Left lung (tissue), 10 donors: ENCODE results near the gene NRTN. TPM values are rescaled to one million over a fixed set of nuclear protein-coding genes. Genes with fewer than 3 reads are reported as not detected.

Experiments
- ATAC-seq: fragments of 200-7000 bp; cut with Tn5 transposase; one replicate; pipeline ENCODE4 v1.9.1; 2020; ENCODE audit warnings: moderate library complexity
- DNase-seq, 4 donors: peaks; one replicate each; pipeline ENCODE4 v3.0.0-alpha.2; 2013 to 2020
- H3K27ac ChIP-seq, 2 donors: fragments of 200-600 bp; sonication (generic) in 1 of 2; one replicate each; pipeline versions ENCODE4 v1.5.0 to v1.8.0; 2020 to 2021
- H3K27me3 ChIP-seq, 2 donors: fragments of 200-600 bp; sonication (generic) in 1 of 2; one replicate each; pipeline versions ENCODE4 v1.5.0 to v1.8.0; 2020 to 2021
- H3K36me3 ChIP-seq, 2 donors: fragments of 200-600 bp; sonication (generic) in 1 of 2; one replicate each; pipeline versions ENCODE4 v1.5.0 to v1.8.0; 2020 to 2021
- H3K4me1 ChIP-seq, 2 donors: fragments of 200-600 bp; one replicate each; pipeline ENCODE4 v1.8.0; 2021
- H3K4me3 ChIP-seq, 2 donors: fragments of 200-600 bp; sonication (generic) in 1 of 2; one replicate each; pipeline versions ENCODE4 v1.5.0 to v1.8.0; 2020 to 2021; ENCODE audit warnings: mild to moderate bottlenecking in 1 of 2
- H3K9me3 ChIP-seq, 2 donors: fragments of 200-600 bp; sonication (generic) in 1 of 2; one replicate each; pipeline versions ENCODE4 v1.5.0 to v1.8.0; 2020 to 2021
- CTCF ChIP-seq, 2 donors: fragments of 200-600 bp; sonication (generic) in 1 of 2; IDR thresholded peaks; one replicate each; pipeline versions ENCODE4 v1.5.0 to v1.8.0; 2021; ENCODE audit warnings: antibody characterized with exemption in 2 of 2
- intact Hi-C, 2 donors: fragments of 100-400 bp; cut with DNase I; formaldehyde crosslinking; loops; one replicate each; pipeline versions ENCODE4 v1.11.2 to v1.14.2; 2022
- polyA plus RNA-seq, 6 donors: library from polyadenylated mRNA; unstranded; fragments of 120-200 nt; gene quantifications; one replicate each; pipeline ENCODE4 v1.2.1, GENCODE V29; 2013; ENCODE audit not compliant: insufficient read length in 6 of 6
- total RNA-seq, 2 donors: library from RNA; stranded (reverse); fragmentation: NEBNext Ultra II Directional; extraction: Animal tissue kit (Norgen Biotek cat#: 25700); gene quantifications; one replicate each; pipeline ENCODE4 v1.2.1, GENCODE V29; 2021
- donor health status: DM: no; HTN: yes; CAD: no.
- donor health status: DM: no; HTN: no; CAD: no.

Gene NRTN
- total and polyA plus RNA-seq, 8 donors = 0.93 to 1.9 (median 1.5) TPM

- peak overlapping the region in 1 of 2 donors; percentile 98 for H3K27ac ChIP-seq
- intact Hi-C loops = no loop called here
- H3K4me1 ChIP-seq = peaks cover 4 to 12% of the 10 kb centered on the region in 2 donors
- H3K36me3 ChIP-seq = peaks cover 0 to 51% of the 10 kb centered on the region in 2 donors
- H3K4me3 ChIP-seq = peak overlapping the region; percentile 74 to 93
- DNase-seq (no peak), ATAC-seq (no peak)
- H3K27me3 ChIP-seq = no peaks in the 10 kb centered on the region
- H3K9me3 ChIP-seq = no peaks in the 10 kb centered on the region
- TF ChIP-seq CTCF (IDR thresholded peaks at IDR 0.05) = no peak
Measured at GRCh38 chr19:5789886-5790558, 14.8 kb upstream of the NRTN start.

- Histone ChIP-seq H3K4me3 (peak within 1 kb of the TSS; percentile 74 to 93), H3K27me3 (no peaks in the 10 kb centered on the region)
- TF ChIP-seq CTCF (IDR thresholded peaks at IDR 0.05) = no peak
Measured at GRCh38 chr19:5790559-5791520, 14.0 kb upstream of the NRTN start, which contains the start of gene DUS3L. Gene DUS3L, minus strand, starts transcription at chr19:5791163. Its CDS starts 22 bp downstream, at chr19:5791141.

GRCh38 chr19:5792224-5792623 lies 12.6 kb upstream of the NRTN start:
- intact Hi-C loops = no loop called here
- H3K9me3 ChIP-seq = no peaks in the 10 kb centered on the region
- no peak overlapping the region for H3K4me3 ChIP-seq
- no peak overlapping the region for H3K27ac ChIP-seq
- H3K27me3 ChIP-seq = no peaks in the 10 kb centered on the region
- ATAC-seq (no peak), DNase-seq (no peak)
- H3K36me3 ChIP-seq = peaks cover 0 to 29% of the 10 kb centered on the region in 2 donors
- H3K4me1 ChIP-seq = peaks cover 4 to 12% of the 10 kb centered on the region in 2 donors
- no peak for TF ChIP-seq CTCF (IDR thresholded peaks at IDR 0.05)

More at GRCh38 chr19:5790559-5791520, 14.0 kb upstream of the NRTN start, which contains the start of gene DUS3L:
- H3K36me3 ChIP-seq = peaks cover 0 to 43% of the 10 kb centered on the region in 2 donors
- intact Hi-C loops = no loop called here
- no peaks in the 10 kb centered on the region for H3K9me3 ChIP-seq
- peak within 1 kb of the TSS; percentile 96 to 98 for H3K27ac ChIP-seq
- ATAC-seq (peak; percentile 98), DNase-seq (peak; percentile 93 to 98 (median 97))
- peaks cover 4 to 12% of the 10 kb centered on the region in 2 donors for H3K4me1 ChIP-seq

- H3K36me3 ChIP-seq = peaks cover 0 to 19% of the 10 kb centered on the region in 2 donors
- TF ChIP-seq CTCF (IDR thresholded peaks at IDR 0.05) = no peak
- no peak overlapping the region for H3K27ac ChIP-seq
- peaks cover 0 to 7% of the 10 kb centered on the region in 2 donors for H3K27me3 ChIP-seq
- ATAC-seq (no peak), DNase-seq (no peak)
- peaks cover 4 to 12% of the 10 kb centered on the region in 2 donors for H3K4me1 ChIP-seq
- intact Hi-C loops = no loop called here
- no peaks in the 10 kb centered on the region for H3K9me3 ChIP-seq
- no peak overlapping the region for H3K4me3 ChIP-seq
Measured at GRCh38 chr19:5793188-5793587, 11.7 kb upstream of the NRTN start.
